MCF 10A (cell line): ENCODE results near the gene SMPD1. TPM values are rescaled to one million over a fixed set of nuclear protein-coding genes. Genes with fewer than 3 reads are reported as not detected.

Source experiments
- BruUV-seq: library from RNA; stranded (reverse); fragments of 400-500 nt; replicated peaks from 2 replicates; lab custom pipeline; 2021; lab: Mats Ljungman, UMichigan
- CTCF ChIA-PET: fragments of 300-600 bp; sonication (Branson Sonifier 250); formaldehyde crosslinking; extraction: SDS; loops from one replicate; lab custom pipeline; 2021; ENCODE audit warnings: antibody characterized with exemption, inconsistent platforms; lab: Yijun Ruan, JAX
- POLR2A ChIA-PET: fragments of 300-600, 350-650 bp; sonication (Branson Sonifier 250); formaldehyde crosslinking; extraction: SDS; loops from one replicate; lab custom pipeline; 2020; ENCODE audit warnings: antibody characterized with exemption, inconsistent platforms; lab: Yijun Ruan, JAX
- DNase-seq: peaks from one replicate; pipeline ENCODE4 v3.0.0-alpha.2; 2018; ENCODE audit not compliant: unreplicated experiment
- H3K27ac Mint-ChIP-seq: one replicate; pipeline ENCODE4 v1.8.0; 2022; ENCODE audit warnings: mild to moderate bottlenecking, low read depth, mixed read lengths; ENCODE audit not compliant: unreplicated experiment
- H3K27me3 Mint-ChIP-seq: one replicate; pipeline ENCODE4 v1.8.0; 2022; ENCODE audit warnings: mixed read lengths; ENCODE audit not compliant: insufficient read depth, unreplicated experiment
- H3K36me3 Mint-ChIP-seq: one replicate; pipeline ENCODE4 v1.8.0; 2022; ENCODE audit warnings: mild to moderate bottlenecking, moderate library complexity, mixed read lengths; ENCODE audit not compliant: insufficient read depth, unreplicated experiment
- H3K4me1 Mint-ChIP-seq: one replicate; pipeline ENCODE4 v1.8.0; 2022; ENCODE audit warnings: mixed read lengths; ENCODE audit not compliant: insufficient read depth, unreplicated experiment
- H3K4me3 Mint-ChIP-seq: one replicate; pipeline ENCODE4 v1.8.0; 2022; ENCODE audit warnings: mild to moderate bottlenecking, moderate library complexity, mixed read lengths; ENCODE audit not compliant: unreplicated experiment
- H3K9me3 Mint-ChIP-seq: one replicate; pipeline ENCODE4 v1.8.0; 2022; ENCODE audit warnings: mixed read lengths; ENCODE audit not compliant: unreplicated experiment
- CTCF ChIP-seq: fragments of 200-600 bp; IDR thresholded peaks from one replicate; pipeline ENCODE4 v1.8.0; 2022; ENCODE audit warnings: antibody characterized with exemption, mild to moderate bottlenecking; ENCODE audit not compliant: unreplicated experiment
- intact Hi-C: fragments of 100-400 bp; cut with micrococcal nuclease; formaldehyde crosslinking; loops from 2 replicates; pipeline ENCODE4 v1.14.1; 2022
- total RNA-seq: library from RNA; stranded (reverse); gene quantifications from 2 replicates; pipeline ENCODE4 v1.2.3, GENCODE V29; 2022

The SMPD1 gene
- total RNA-seq, 1 experiment from 2014 or later: 15.0 TPM

DNA sequence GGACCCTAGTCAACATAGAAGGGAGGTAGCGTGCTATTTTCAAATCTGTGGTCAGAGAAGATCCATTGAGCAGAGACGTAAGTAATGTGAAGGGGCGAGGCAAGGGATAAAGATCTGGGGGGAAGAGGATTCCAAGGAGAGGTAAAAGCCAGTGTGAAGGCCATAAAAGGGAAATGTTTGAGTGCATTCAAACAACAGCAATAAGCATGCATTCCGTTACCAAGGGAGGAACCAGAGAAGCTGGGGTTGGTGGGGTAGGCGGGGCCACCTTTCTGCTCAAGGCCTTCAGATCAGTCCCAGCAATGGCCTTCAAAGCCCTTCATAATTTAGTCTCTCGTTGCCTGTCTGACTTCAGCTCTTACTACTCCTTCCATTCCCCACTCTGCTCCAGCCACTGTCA is 18.4 kb upstream of the SMPD1 start:
- Mint-ChIP-seq H3K27me3 (peaks cover 11% of the 10 kb centered on the region), H3K27ac (no peak overlapping the region), H3K9me3 (no peaks in the 10 kb centered on the region), H3K4me1 (no peaks in the 10 kb centered on the region), H3K36me3 (no peaks in the 10 kb centered on the region), H3K4me3 (no peak overlapping the region)
- no peak for DNase-seq
- intact Hi-C loops: no loop called here
- no TSS peak for BruUV-seq
- TF ChIP-seq CTCF: no peak
- ChIA-PET POLR2A (interaction anchor here (0.6 kb wide), 1 partner anchor 51 kb away, joined by 3 read pairs; the partner anchor contains the start of gene CAVIN3), CTCF (interaction anchor here (0.6 to 13.3 kb wide), 8 partner anchors 9 to 1728 kb away, joined by 3 to 469 read pairs (median 11); partner anchors contain the start of gene HPX)

- ChIA-PET POLR2A (interaction anchor here (0.6 to 2.1 kb wide), 4 partner anchors 12 to 95 kb away, joined by 3 to 18 read pairs (median 8); partner anchors contain the start of genes SMPD1 and TRIM3), CTCF (interaction anchor here (0.6 to 13.3 kb wide), 58 partner anchors 8 to 1885 kb away, joined by 3 to 469 read pairs (median 6); partner anchors contain the start of genes APBB1, DNHD1, HPX and LMO1)
- no peak for TF ChIP-seq CTCF
- Mint-ChIP-seq H3K9me3 (no peaks in the 10 kb centered on the region), H3K27ac (no peak overlapping the region), H3K27me3 (peaks cover 12% of the 10 kb centered on the region), H3K4me3 (no peak overlapping the region), H3K36me3 (no peaks in the 10 kb centered on the region), H3K4me1 (no peaks in the 10 kb centered on the region)
- no peak for DNase-seq
- no TSS peak for BruUV-seq
- intact Hi-C loops: loop anchor here (5.0 kb wide), 2 partner anchors 224 to 329 kb away; partner anchors contain the start of genes ILK and RRP8
Observed at GRCh38 chr11:6377902-6378639, 12.2 kb upstream of the SMPD1 start.

DNA sequence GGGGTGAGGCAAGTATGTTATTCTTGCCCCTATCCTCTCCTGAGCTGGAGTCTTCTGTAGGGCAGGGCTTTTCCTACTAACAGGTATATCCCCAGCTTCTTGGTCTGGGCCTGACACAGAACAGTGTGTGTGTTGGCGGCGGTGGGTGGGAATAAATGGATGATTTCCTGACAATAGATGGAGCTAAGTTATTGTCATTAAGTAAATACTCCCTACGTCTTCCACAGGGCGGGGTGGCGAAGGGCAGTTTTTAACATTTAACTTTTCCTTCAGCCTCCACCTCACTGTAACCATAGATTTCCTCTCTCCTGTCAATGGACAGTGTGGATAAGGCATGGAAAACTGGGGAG is 11.7 kb upstream of the SMPD1 start:
- Mint-ChIP-seq H3K4me3 (no peak overlapping the region), H3K27ac (no peak overlapping the region), H3K4me1 (no peaks in the 10 kb centered on the region), H3K9me3 (no peaks in the 10 kb centered on the region), H3K27me3 (peaks cover 12% of the 10 kb centered on the region), H3K36me3 (no peaks in the 10 kb centered on the region)
- BruUV-seq: no TSS peak
- CTCF ChIA-PET: interaction anchor here (0.5 to 13.3 kb wide), 83 partner anchors 8 to 1885 kb away, joined by 3 to 469 read pairs (median 5); partner anchors contain the start of genes APBB1, ARFIP2, CNGA4 and DNHD1
- TF ChIP-seq CTCF: no peak
- no peak for DNase-seq
- POLR2A ChIA-PET: interaction anchor here (0.6 to 2.1 kb wide), 9 partner anchors 11 to 128 kb away, joined by 3 to 18 read pairs (median 8); partner anchors contain the start of genes ARFIP2, SMPD1, TIMM10B and TRIM3
- intact Hi-C loops: loop anchor here (5.0 kb wide), 2 partner anchors 224 to 329 kb away; partner anchors contain the start of genes ILK and RRP8
